Putamen (tissue), 1 donor: ENCODE results near the gene USP17L24.
"Not testable (repeated sequence)": the region's sequence is repeated elsewhere in the genome, so short reads cannot be mapped to it uniquely, and the experiment has no call there.

ENCODE experiments used
- DNase-seq: peaks from one replicate; pipeline ENCODE4 v3.0.0-alpha.2; 2016; ENCODE audit warnings: low spot score

The USP17L24 gene

GRCh38 chr4:9324865-9325264, at the start of gene USP17L24:
TSS of gene USP17L24 (plus strand) at chr4:9325165. CDS start at chr4:9325165, 0 bp downstream.
- DNase-seq, result not testable (repeated sequence)

- DNase-seq, result not testable (repeated sequence)
Measured at GRCh38 chr4:9324191-9324590, 774 bp upstream of the USP17L24 start.

- not testable (repeated sequence) for DNase-seq
Measured at GRCh38 chr4:9329611-9330010, 4.6 kb downstream of the USP17L24 start, which contains the start of gene USP17L25. TSS of gene USP17L25 (plus strand) at chr4:9329911. CDS start at chr4:9329911, 0 bp downstream.

GRCh38 chr4:9334358-9334757, 9.4 kb downstream of the USP17L24 start, which contains the start of gene USP17L26:
TSS of gene USP17L26 (plus strand) at chr4:9334658. CDS start at chr4:9334658, 0 bp downstream.
- not testable (repeated sequence) for DNase-seq

- DNase-seq, result not testable (repeated sequence)
Measured at GRCh38 chr4:9339103-9339502, 14.1 kb downstream of the USP17L24 start, which contains the start of gene USP17L5. TSS of gene USP17L5 (plus strand) at chr4:9339403. CDS start at chr4:9339403, 0 bp downstream.

- DNase-seq, result not testable (repeated sequence)
Measured at GRCh38 chr4:9343848-9344247, 18.9 kb downstream of the USP17L24 start, which contains the start of gene USP17L27. TSS of gene USP17L27 (plus strand) at chr4:9344148. CDS start at chr4:9344148, 0 bp downstream.

GRCh38 chr4:9348593-9348992, 23.6 kb downstream of the USP17L24 start, which contains the start of gene USP17L28:
TSS of gene USP17L28 (plus strand) at chr4:9348893. CDS start at chr4:9348893, 0 bp downstream.
- DNase-seq, result not testable (repeated sequence)

GRCh38 chr4:9350866-9351265, 25.9 kb downstream of the USP17L24 start:
- not testable (repeated sequence) for DNase-seq

- DNase-seq, result not testable (repeated sequence)
Measured at GRCh38 chr4:9353338-9353737, 28.4 kb downstream of the USP17L24 start, which contains the start of gene USP17L29. TSS of gene USP17L29 (plus strand) at chr4:9353638. CDS start at chr4:9353638, 0 bp downstream.

GRCh38 chr4:9362829-9363228, 37.9 kb downstream of the USP17L24 start, which contains the start of gene USP17L30:
TSS of gene USP17L30 (plus strand) at chr4:9363129. CDS start at chr4:9363129, 0 bp downstream.
- DNase-seq, result not testable (repeated sequence)
